Suprapubic skin (tissue), 4 donors: ENCODE data around the gene PTPN14.

ENCODE experiments used
- CTCF ChIP-seq, 2 donors: fragments of 200-600 bp in 1 of 2; fragments of 450-650 bp in 1 of 2; sonication (generic) in 1 of 2; IDR thresholded peaks; one replicate each; pipeline ENCODE4 v1.5.1; 2016 to 2019; ENCODE audit warnings: antibody characterized with exemption in 2 of 2, mild to moderate bottlenecking in 1 of 2, moderate library complexity in 1 of 2
- EP300 ChIP-seq: sonication (generic); formaldehyde crosslinking; IDR thresholded peaks from one replicate; pipeline ENCODE4 v1.6.1; 2017; ENCODE audit warnings: antibody characterized with exemption
- POLR2A ChIP-seq, 2 donors: fragments of 450-650 bp; IDR thresholded peaks; one replicate each; pipeline ENCODE4 v1.6.1; 2017; ENCODE audit warnings: antibody characterized with exemption in 2 of 2, mild to moderate bottlenecking in 2 of 2, moderate library complexity in 2 of 2
- POLR2AphosphoS5 ChIP-seq, 3 donors: sonication (generic); formaldehyde crosslinking; IDR thresholded peaks; one replicate each; pipeline ENCODE4 v1.6.1; 2017; ENCODE audit warnings: antibody characterized with exemption in 3 of 3

- no peak for TF ChIP-seq CTCF (IDR thresholded peaks at IDR 0.05)
- TF ChIP-seq POLR2AphosphoS5 (IDR thresholded peaks at IDR 0.05), result no peak
- TF ChIP-seq POLR2A (IDR thresholded peaks at IDR 0.05), result no peak
- no peak for TF ChIP-seq EP300
These were observed 99.8 kb downstream of the PTPN14 start for GRCh38 chr1:214451596-214451995.
